WTC11 (cell line): ENCODE measurements around the gene RPS15.

ENCODE experiments used
- ATF3 ChIP-seq: sonication (generic); formaldehyde crosslinking; conservative IDR thresholded peaks from 2 replicates; pipeline ENCODE4 v1.8.1; 2022; ENCODE audit warnings: mild to moderate bottlenecking, missing genetic modification reagents
- CTCF ChIP-seq: fragments of 200-600 bp; IDR thresholded peaks from 2 replicates; pipeline ENCODE4 v1.8.0; 2022; ENCODE audit warnings: antibody characterized with exemption
- ELF4 ChIP-seq: sonication (generic); formaldehyde crosslinking; IDR thresholded peaks from 2 replicates; pipeline ENCODE4 v1.8.1; 2022; ENCODE audit warnings: low read depth, mild to moderate bottlenecking, moderate library complexity, missing genetic modification reagents
- ESRRA ChIP-seq: sonication (generic); formaldehyde crosslinking; IDR thresholded peaks from 2 replicates; pipeline ENCODE4 v1.8.1; 2022; ENCODE audit warnings: mild to moderate bottlenecking, missing genetic modification reagents, borderline replicate concordance
- KAT7 ChIP-seq: sonication (generic); formaldehyde crosslinking; IDR thresholded peaks from 2 replicates; pipeline ENCODE4 v1.8.1; 2023; ENCODE audit warnings: missing genetic modification reagents, mild to moderate bottlenecking, borderline replicate concordance
- TEAD4 ChIP-seq: sonication (generic); formaldehyde crosslinking; IDR thresholded peaks from 2 replicates; pipeline ENCODE4 v1.8.0; 2022; ENCODE audit warnings: mild to moderate bottlenecking, missing genetic modification reagents
- TP53 ChIP-seq: sonication (generic); formaldehyde crosslinking; IDR thresholded peaks from 2 replicates; pipeline ENCODE4 v1.8.1; 2023; ENCODE audit warnings: mild to moderate bottlenecking, missing genetic modification reagents
- TF ChIP-seq, protein P1 (sequence below): sonication (generic); formaldehyde crosslinking; IDR thresholded peaks from 2 replicates; pipeline ENCODE4 v1.8.1; 2022; ENCODE audit warnings: low read depth, missing genetic modification reagents, borderline replicate concordance
- TF ChIP-seq, protein P2 (sequence below): sonication (generic); formaldehyde crosslinking; IDR thresholded peaks from 2 replicates; pipeline ENCODE4 v1.8.1; 2023; ENCODE audit warnings: mild to moderate bottlenecking, missing genetic modification reagents

- 0 out of 2 replicates have a peak, but pooled peaks have one; percentile 31 for TF ChIP-seq TP53
- TF ChIP-seq, protein P1, sequence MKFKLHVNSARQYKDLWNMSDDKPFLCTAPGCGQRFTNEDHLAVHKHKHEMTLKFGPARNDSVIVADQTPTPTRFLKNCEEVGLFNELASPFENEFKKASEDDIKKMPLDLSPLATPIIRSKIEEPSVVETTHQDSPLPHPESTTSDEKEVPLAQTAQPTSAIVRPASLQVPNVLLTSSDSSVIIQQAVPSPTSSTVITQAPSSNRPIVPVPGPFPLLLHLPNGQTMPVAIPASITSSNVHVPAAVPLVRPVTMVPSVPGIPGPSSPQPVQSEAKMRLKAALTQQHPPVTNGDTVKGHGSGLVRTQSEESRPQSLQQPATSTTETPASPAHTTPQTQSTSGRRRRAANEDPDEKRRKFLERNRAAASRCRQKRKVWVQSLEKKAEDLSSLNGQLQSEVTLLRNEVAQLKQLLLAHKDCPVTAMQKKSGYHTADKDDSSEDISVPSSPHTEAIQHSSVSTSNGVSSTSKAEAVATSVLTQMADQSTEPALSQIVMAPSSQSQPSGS (CRISPR knock-in tag), result no peak
- no peak for TF ChIP-seq ATF3
- TF ChIP-seq TEAD4 (CRISPR knock-in tag), result no peak
- TF ChIP-seq ESRRA (CRISPR knock-in tag), result peak; percentile 59; the same call in 1 of the 2 replicates
- no peak for TF ChIP-seq CTCF
- TF ChIP-seq KAT7, result no peak
- TF ChIP-seq ELF4, result no peak
- TF ChIP-seq, protein P2, sequence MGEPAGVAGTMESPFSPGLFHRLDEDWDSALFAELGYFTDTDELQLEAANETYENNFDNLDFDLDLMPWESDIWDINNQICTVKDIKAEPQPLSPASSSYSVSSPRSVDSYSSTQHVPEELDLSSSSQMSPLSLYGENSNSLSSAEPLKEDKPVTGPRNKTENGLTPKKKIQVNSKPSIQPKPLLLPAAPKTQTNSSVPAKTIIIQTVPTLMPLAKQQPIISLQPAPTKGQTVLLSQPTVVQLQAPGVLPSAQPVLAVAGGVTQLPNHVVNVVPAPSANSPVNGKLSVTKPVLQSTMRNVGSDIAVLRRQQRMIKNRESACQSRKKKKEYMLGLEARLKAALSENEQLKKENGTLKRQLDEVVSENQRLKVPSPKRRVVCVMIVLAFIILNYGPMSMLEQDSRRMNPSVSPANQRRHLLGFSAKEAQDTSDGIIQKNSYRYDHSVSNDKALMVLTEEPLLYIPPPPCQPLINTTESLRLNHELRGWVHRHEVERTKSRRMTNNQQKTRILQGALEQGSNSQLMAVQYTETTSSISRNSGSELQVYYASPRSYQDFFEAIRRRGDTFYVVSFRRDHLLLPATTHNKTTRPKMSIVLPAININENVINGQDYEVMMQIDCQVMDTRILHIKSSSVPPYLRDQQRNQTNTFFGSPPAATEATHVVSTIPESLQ (CRISPR knock-in tag), result no peak
Measured at GRCh38 chr19:1478934-1479707, 40.9 kb downstream of the RPS15 start, which contains the start of gene C19orf25.
